GM23248 (cell line): ENCODE measurements around the gene HBA1.

Source experiments
- EZH2 ChIP-seq: fragments of 200-600 bp; sonication (generic); IDR thresholded peaks from 2 replicates; pipeline ENCODE4 v1.6.1; 2018; ENCODE audit warnings: antibody characterized with exemption, mild to moderate bottlenecking; ENCODE audit not compliant: insufficient read depth, poor library complexity, severe bottlenecking
- EZH2phosphoT487 ChIP-seq: fragments of 200-600 bp; sonication (generic); IDR thresholded peaks from 2 replicates; pipeline ENCODE4 v1.6.1; 2018; ENCODE audit warnings: antibody characterized with exemption, moderate library complexity, mild to moderate bottlenecking, low read depth; ENCODE audit not compliant: insufficient read depth

DNA sequence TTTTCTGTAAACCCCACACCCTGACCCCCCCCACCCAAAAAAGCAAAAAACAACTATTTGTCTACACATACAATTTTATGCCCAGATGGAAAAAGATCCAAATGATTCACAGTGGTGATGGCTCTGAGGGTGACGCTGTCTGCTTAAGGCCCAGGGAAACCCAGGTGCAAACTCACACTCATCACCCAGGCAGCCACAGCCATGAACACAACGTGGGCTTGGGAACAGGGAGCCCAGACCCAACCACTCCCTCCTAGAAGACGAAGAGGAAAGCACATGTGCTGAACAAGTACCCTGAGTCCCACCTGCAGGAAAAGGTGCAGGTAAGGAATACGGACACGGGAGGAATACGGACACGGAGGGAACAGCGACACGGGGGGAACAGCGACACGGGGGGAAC, 9.2 kb downstream of the HBA1 start:
- TF ChIP-seq EZH2: no peak
- TF ChIP-seq EZH2phosphoT487: no peak
